ENCODE data around the gene MYO3B. TPM values are rescaled to one million over a fixed set of nuclear protein-coding genes. Genes with fewer than 3 reads are reported as not detected.

MYO3B gene
- total RNA-seq, 1 donor from 2014 or later = 27.3 TPM

DNA sequence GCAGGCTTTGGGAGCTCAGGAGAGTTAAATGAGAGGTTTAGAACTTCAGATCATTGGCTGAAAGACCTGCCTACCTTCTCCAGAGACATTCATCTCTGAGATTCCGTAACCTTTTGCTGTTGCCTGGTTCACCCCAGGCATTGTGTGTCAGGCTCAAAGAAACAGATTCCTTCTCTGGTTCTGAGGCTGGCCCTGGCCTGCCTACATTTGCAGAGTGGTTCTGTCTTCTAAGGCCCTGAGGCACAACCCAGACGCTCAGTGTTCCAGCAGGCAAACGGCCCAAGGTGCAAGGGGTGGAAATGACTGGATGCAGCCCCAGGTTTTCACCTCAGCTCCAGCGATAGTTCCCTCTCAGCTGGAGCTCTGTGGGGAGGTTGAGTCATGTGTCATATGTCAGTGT, 48.3 kb downstream of the MYO3B start:
- Mint-ChIP-seq H3K27ac (no peak overlapping the region), H3K27me3 (ENCODE audit: insufficient read depth, low read depth) (peaks cover 2% of the 10 kb centered on the region), H3K4me3 (no peak overlapping the region), H3K9me3 (no peaks in the 10 kb centered on the region), H3K4me1 (peaks cover 33% of the 10 kb centered on the region), H3K36me3 (no peaks in the 10 kb centered on the region)
- TF ChIP-seq EZH2phosphoT487 (IDR thresholded peaks at IDR 0.05) (no peak), EZH2 (IDR thresholded peaks at IDR 0.05) (no peak)
- TF ChIP-seq, protein P1, sequence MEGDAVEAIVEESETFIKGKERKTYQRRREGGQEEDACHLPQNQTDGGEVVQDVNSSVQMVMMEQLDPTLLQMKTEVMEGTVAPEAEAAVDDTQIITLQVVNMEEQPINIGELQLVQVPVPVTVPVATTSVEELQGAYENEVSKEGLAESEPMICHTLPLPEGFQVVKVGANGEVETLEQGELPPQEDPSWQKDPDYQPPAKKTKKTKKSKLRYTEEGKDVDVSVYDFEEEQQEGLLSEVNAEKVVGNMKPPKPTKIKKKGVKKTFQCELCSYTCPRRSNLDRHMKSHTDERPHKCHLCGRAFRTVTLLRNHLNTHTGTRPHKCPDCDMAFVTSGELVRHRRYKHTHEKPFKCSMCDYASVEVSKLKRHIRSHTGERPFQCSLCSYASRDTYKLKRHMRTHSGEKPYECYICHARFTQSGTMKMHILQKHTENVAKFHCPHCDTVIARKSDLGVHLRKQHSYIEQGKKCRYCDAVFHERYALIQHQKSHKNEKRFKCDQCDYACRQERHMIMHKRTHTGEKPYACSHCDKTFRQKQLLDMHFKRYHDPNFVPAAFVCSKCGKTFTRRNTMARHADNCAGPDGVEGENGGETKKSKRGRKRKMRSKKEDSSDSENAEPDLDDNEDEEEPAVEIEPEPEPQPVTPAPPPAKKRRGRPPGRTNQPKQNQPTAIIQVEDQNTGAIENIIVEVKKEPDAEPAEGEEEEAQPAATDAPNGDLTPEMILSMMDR (IDR thresholded peaks at IDR 0.05) = no peak
- DNase-seq (ENCODE audit: low spot score) = no peak
- H3K4me1 ChIP-seq = peaks cover 21% of the 10 kb centered on the region
- peak overlapping the region; percentile 37 for H2AFZ ChIP-seq (replicated peaks)
- no peaks in the 10 kb centered on the region for H4K20me1 ChIP-seq (ENCODE audit: low read depth)
- H3F3A ChIP-seq (ENCODE audit: low read depth) = peaks cover 12% of the 10 kb centered on the region
- H3K4me2 ChIP-seq = no peak overlapping the region
- no peaks in the 10 kb centered on the region for H3K27me3 ChIP-seq
- no peak overlapping the region for H3K27ac ChIP-seq
- no peaks in the 10 kb centered on the region for H3K9me3 ChIP-seq (ENCODE audit: low read depth)
- no peaks in the 10 kb centered on the region for H3K36me3 ChIP-seq
- no peak overlapping the region for H3K9ac ChIP-seq
- H3K79me2 ChIP-seq (ENCODE audit: low read depth) = no peaks in the 10 kb centered on the region
- no peak overlapping the region for H3K4me3 ChIP-seq

DNA sequence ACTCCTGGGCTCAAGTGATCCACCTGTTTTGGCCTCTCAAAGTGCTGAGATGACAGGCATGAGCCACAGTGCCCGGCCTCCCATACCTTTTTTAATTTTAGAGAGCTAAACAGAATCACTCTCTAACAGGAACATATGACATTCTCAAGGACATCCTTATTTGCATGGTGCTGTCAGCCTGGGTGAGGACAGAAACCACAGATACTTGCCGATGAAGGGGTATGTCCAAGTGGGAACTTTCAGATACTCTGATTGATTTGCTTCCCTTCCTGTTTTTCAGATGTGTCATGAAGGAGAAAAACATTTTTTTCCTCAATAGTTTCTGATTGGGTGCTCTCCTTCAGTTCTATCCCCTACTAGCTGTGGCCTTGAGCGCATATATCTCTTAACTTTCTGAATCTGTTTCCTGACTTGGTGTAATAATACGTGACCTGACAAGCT, 49.6 kb downstream of the MYO3B start:
- H3K36me3 Mint-ChIP-seq = no peaks in the 10 kb centered on the region
- no peak for TF ChIP-seq EZH2phosphoT487 (IDR thresholded peaks at IDR 0.05)

GRCh38 chr2:170227951-170228350, 50.0 kb downstream of the MYO3B start:
- Mint-ChIP-seq H3K4me3 (no peak overlapping the region), H3K9me3 (no peaks in the 10 kb centered on the region), H3K36me3 (no peaks in the 10 kb centered on the region), H3K27me3 (ENCODE audit: insufficient read depth, low read depth) (peaks cover 2% of the 10 kb centered on the region), H3K27ac (no peak overlapping the region), H3K4me1 (peaks cover 17% of the 10 kb centered on the region)
- Histone ChIP-seq H3K9ac (no peak overlapping the region), H3K4me2 (no peak overlapping the region), H3K36me3 (no peaks in the 10 kb centered on the region), H3K79me2 (ENCODE audit: low read depth) (no peaks in the 10 kb centered on the region), H4K20me1 (ENCODE audit: low read depth) (no peaks in the 10 kb centered on the region), H3K4me1 (peaks cover 3% of the 10 kb centered on the region), H3K4me3 (no peak overlapping the region), H3K27me3 (no peaks in the 10 kb centered on the region), H3K27ac (no peak overlapping the region), H3F3A (ENCODE audit: low read depth) (no peaks in the 10 kb centered on the region), H3K9me3 (ENCODE audit: low read depth) (no peaks in the 10 kb centered on the region), H2AFZ (replicated peaks) (peak overlapping the region; percentile 68)
- no peak for DNase-seq (ENCODE audit: low spot score)
- TF ChIP-seq, protein P1 (IDR thresholded peaks at IDR 0.05) = no peak
- TF ChIP-seq EZH2phosphoT487 (IDR thresholded peaks at IDR 0.05) (no peak), EZH2 (IDR thresholded peaks at IDR 0.05) (no peak)

More for the DNA sequence above, 49.6 kb downstream of the MYO3B start:
- no peak overlapping the region for H3K4me3 Mint-ChIP-seq
- Histone ChIP-seq H3F3A (ENCODE audit: low read depth) (peaks cover 3% of the 10 kb centered on the region), H3K36me3 (no peaks in the 10 kb centered on the region), H3K9ac (no peak overlapping the region), H3K27ac (no peak overlapping the region), H3K9me3 (ENCODE audit: low read depth) (no peaks in the 10 kb centered on the region), H3K79me2 (ENCODE audit: low read depth) (no peaks in the 10 kb centered on the region), H3K4me2 (no peak overlapping the region), H4K20me1 (ENCODE audit: low read depth) (no peaks in the 10 kb centered on the region), H3K4me1 (peaks cover 8% of the 10 kb centered on the region), H3K27me3 (no peaks in the 10 kb centered on the region), H3K4me3 (no peak overlapping the region), H2AFZ (replicated peaks) (peak overlapping the region; percentile 68)
- no peak for DNase-seq (ENCODE audit: low spot score)
- H3K27me3 Mint-ChIP-seq (ENCODE audit: insufficient read depth, low read depth) = peaks cover 2% of the 10 kb centered on the region
- no peak overlapping the region for H3K27ac Mint-ChIP-seq
- peaks cover 21% of the 10 kb centered on the region for H3K4me1 Mint-ChIP-seq
- no peaks in the 10 kb centered on the region for H3K9me3 Mint-ChIP-seq

GRCh38 chr2:170228429-170228828, 50.5 kb downstream of the MYO3B start:
- no peaks in the 10 kb centered on the region for H3K79me2 ChIP-seq (ENCODE audit: low read depth)

More at GRCh38 chr2:170228429-170228828, 50.5 kb downstream of the MYO3B start:
- Histone ChIP-seq H3K27ac (no peak overlapping the region), H3K9ac (no peak overlapping the region), H3K4me1 (no peaks in the 10 kb centered on the region), H2AFZ (replicated peaks) (peak overlapping the region; percentile 68), H3K9me3 (ENCODE audit: low read depth) (no peaks in the 10 kb centered on the region), H3K4me2 (no peak overlapping the region), H3K4me3 (no peak overlapping the region), H4K20me1 (ENCODE audit: low read depth) (no peaks in the 10 kb centered on the region), H3K36me3 (no peaks in the 10 kb centered on the region), H3K27me3 (no peaks in the 10 kb centered on the region), H3F3A (ENCODE audit: low read depth) (no peaks in the 10 kb centered on the region)
- Mint-ChIP-seq H3K27me3 (ENCODE audit: insufficient read depth, low read depth) (peaks cover 2% of the 10 kb centered on the region), H3K9me3 (no peaks in the 10 kb centered on the region), H3K4me3 (no peak overlapping the region), H3K27ac (no peak overlapping the region), H3K4me1 (peaks cover 14% of the 10 kb centered on the region), H3K36me3 (no peaks in the 10 kb centered on the region)
- DNase-seq (ENCODE audit: low spot score) = no peak
- TF ChIP-seq, protein P1 (IDR thresholded peaks at IDR 0.05) = no peak
- no peak for TF ChIP-seq EZH2phosphoT487 (IDR thresholded peaks at IDR 0.05)
- no peak for TF ChIP-seq EZH2 (IDR thresholded peaks at IDR 0.05)
